K562 (cell line): ENCODE measurements around the gene PTPRO. TPM values are rescaled to one million over a fixed set of nuclear protein-coding genes. Genes with fewer than 3 reads are reported as not detected.

Experiments used
- ATF3 ChIP-seq, 2 experiments: fragments of 450-650 bp in 1 of 2; sonication (generic) in 1 of 2; formaldehyde crosslinking in 1 of 2; IDR thresholded peaks in 1 of 2; conservative IDR thresholded peaks in 1 of 2; 2 replicates each; pipeline versions ENCODE4 v1.6.1 to v1.8.1; 2016 to 2023; ENCODE audit warnings: mild to moderate bottlenecking in 2 of 2, moderate library complexity in 2 of 2, inconsistent platforms in 1 of 2, missing genetic modification reagents in 1 of 2
- CSDE1 ChIP-seq, 2 experiments: fragments of 450-650 bp; IDR thresholded peaks; 2 replicates each; pipeline ENCODE4 v1.6.1; 2016; ENCODE audit warnings: mild to moderate bottlenecking in 1 of 2
- MEIS2 ChIP-seq: fragments of 450-650 bp; IDR thresholded peaks from 2 replicates; pipeline ENCODE4 v1.6.1; 2014; ENCODE audit warnings: mild to moderate bottlenecking; ENCODE audit not compliant: partially characterized antibody
- MXD1 ChIP-seq: fragments of 250-450 bp; sonication (Bioruptor Pico); IDR thresholded peaks from 2 replicates; pipeline ENCODE4 v1.8.0; 2021; ENCODE audit warnings: borderline replicate concordance, mild to moderate bottlenecking, moderate library complexity; ENCODE audit not compliant: poor library complexity, severe bottlenecking
- ZNF75A ChIP-seq: fragments of 450-650 bp; formaldehyde crosslinking; IDR thresholded peaks from 2 replicates; pipeline ENCODE4 v1.4.0; 2020; ENCODE audit warnings: mild to moderate bottlenecking
- polyA plus RNA-seq, 8 experiments: library from polyadenylated mRNA; depleted of rRNA in 4 of 8; stranded (reverse) in 5 of 8; unstranded in 3 of 8; fragments of >200 nt; fragmentation: Nextera tagmentation in 2 of 8; fragmentation: Illumina TruSeq in 1 of 8; extraction: Ambion mirVana in 2 of 8; extraction: Trizol in 1 of 8; gene quantifications; 2 replicates each; pipeline versions ENCODE4 v1.2.1 to v1.2.3, GENCODE V29; 2011 to 2014; ENCODE audit warnings: inconsistent platforms in 1 of 8, missing spikeins in 1 of 8
- total RNA-seq, 7 experiments: library from RNA; depleted of rRNA in 6 of 7; stranded (reverse); fragments of >200 nt in 6 of 7; fragmentation: Illumina TruSeq in 2 of 7; extraction: Trizol in 2 of 7; gene quantifications; 2 replicates each; pipeline versions ENCODE4 v1.2.1 to v1.2.3, GENCODE V29; 2011 to 2021; ENCODE audit warnings: low replicate concordance in 1 of 7
- TF ChIP-seq, protein P1 (sequence below): sonication (generic); formaldehyde crosslinking; IDR thresholded peaks from 2 replicates; pipeline ENCODE4 v1.8.0; 2022; ENCODE audit warnings: mild to moderate bottlenecking, missing genetic modification reagents
- TF ChIP-seq, protein P2 (sequence below): conservative IDR thresholded peaks from 2 replicates; pipeline ENCODE4 v1.6.1; 2011; ENCODE audit warnings: low read depth, mild to moderate bottlenecking, low read length; ENCODE audit not compliant: control insufficient read depth

PTPRO gene
- total and polyA plus RNA-seq, 9 of the 15 experiments (the other 6 are each of a cell fraction or from before 2014, with no cell fraction given): 0.22 TPM; not detected in 8

DNA sequence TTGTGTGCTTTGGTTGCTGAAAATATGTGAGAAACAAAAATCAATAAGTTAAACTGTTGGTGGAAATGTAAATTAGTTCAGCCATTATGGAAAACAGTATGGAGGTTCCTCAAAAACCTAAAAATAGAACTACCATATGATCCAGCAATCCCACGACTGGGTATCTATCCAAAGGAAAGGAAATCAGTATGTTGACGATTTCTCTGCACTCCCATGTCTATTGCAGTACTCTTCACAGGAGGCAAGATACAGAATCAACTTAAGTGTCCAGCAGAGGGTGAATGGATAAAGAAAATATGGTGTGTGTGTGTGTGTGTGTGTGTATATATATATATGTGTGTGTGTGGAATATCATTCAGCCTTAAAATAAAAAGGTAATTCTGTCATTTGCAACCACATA lies 159.5 kb downstream of the PTPRO start (continued):
- TF ChIP-seq ATF3 (IDR thresholded peaks at IDR 0.05) (no peak), ATF3 (CRISPR knock-in tag; conservative IDR thresholded peaks at IDR 0.05) (no peak), ZNF75A (no peak), CSDE1 (IDR thresholded peaks at IDR 0.05) (no peak), MXD1 (CRISPR knock-in tag) (no peak), MEIS2 (no peak)
- TF ChIP-seq, protein P1, sequence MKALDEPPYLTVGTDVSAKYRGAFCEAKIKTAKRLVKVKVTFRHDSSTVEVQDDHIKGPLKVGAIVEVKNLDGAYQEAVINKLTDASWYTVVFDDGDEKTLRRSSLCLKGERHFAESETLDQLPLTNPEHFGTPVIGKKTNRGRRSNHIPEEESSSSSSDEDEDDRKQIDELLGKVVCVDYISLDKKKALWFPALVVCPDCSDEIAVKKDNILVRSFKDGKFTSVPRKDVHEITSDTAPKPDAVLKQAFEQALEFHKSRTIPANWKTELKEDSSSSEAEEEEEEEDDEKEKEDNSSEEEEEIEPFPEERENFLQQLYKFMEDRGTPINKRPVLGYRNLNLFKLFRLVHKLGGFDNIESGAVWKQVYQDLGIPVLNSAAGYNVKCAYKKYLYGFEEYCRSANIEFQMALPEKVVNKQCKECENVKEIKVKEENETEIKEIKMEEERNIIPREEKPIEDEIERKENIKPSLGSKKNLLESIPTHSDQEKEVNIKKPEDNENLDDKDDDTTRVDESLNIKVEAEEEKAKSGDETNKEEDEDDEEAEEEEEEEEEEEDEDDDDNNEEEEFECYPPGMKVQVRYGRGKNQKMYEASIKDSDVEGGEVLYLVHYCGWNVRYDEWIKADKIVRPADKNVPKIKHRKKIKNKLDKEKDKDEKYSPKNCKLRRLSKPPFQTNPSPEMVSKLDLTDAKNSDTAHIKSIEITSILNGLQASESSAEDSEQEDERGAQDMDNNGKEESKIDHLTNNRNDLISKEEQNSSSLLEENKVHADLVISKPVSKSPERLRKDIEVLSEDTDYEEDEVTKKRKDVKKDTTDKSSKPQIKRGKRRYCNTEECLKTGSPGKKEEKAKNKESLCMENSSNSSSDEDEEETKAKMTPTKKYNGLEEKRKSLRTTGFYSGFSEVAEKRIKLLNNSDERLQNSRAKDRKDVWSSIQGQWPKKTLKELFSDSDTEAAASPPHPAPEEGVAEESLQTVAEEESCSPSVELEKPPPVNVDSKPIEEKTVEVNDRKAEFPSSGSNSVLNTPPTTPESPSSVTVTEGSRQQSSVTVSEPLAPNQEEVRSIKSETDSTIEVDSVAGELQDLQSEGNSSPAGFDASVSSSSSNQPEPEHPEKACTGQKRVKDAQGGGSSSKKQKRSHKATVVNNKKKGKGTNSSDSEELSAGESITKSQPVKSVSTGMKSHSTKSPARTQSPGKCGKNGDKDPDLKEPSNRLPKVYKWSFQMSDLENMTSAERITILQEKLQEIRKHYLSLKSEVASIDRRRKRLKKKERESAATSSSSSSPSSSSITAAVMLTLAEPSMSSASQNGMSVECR (CRISPR knock-in tag): no peak
- TF ChIP-seq, protein P2, sequence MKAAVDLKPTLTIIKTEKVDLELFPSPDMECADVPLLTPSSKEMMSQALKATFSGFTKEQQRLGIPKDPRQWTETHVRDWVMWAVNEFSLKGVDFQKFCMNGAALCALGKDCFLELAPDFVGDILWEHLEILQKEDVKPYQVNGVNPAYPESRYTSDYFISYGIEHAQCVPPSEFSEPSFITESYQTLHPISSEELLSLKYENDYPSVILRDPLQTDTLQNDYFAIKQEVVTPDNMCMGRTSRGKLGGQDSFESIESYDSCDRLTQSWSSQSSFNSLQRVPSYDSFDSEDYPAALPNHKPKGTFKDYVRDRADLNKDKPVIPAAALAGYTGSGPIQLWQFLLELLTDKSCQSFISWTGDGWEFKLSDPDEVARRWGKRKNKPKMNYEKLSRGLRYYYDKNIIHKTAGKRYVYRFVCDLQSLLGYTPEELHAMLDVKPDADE: no peak
